Measurements from ENCODE around the gene TNFRSF11A. TPM values are rescaled to one million over a fixed set of nuclear protein-coding genes. Genes with fewer than 3 reads are reported as not detected.

TNFRSF11A gene
- total RNA-seq, 2 donors from 2014 or later, result 13.7 to 35.6 TPM

DNA sequence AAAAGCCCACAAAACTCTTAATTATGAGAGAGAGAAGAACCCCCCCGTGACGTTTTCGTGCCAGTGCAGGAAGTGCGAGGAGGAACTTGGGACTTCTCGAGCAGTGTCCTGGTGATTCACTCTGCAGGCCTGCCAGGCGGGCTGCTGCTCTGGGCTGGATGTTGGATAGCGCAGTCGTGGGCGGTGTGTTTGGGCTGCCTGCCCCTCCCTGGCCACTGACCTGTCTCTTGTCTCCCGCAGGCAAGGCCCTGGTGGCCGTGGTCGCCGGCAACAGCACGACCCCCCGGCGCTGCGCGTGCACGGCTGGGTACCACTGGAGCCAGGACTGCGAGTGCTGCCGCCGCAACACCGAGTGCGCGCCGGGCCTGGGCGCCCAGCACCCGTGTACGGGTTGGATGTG lies 29.0 kb downstream of the TNFRSF11A start:
- Mint-ChIP-seq H3K36me3 (ENCODE audit: low read depth) (peaks cover 25% of the 10 kb centered on the region), H3K4me3 (no peak overlapping the region), H3K4me1 (peaks cover 7% of the 10 kb centered on the region), H3K27ac (no peak overlapping the region), H3K27me3 (ENCODE audit: insufficient read depth) (no peaks in the 10 kb centered on the region), H3K9me3 (no peaks in the 10 kb centered on the region)
- no peak overlapping the region for H3K27ac ChIP-seq (ENCODE audit: low read depth, low read length)
- H3K9me3 ChIP-seq (ENCODE audit: control insufficient read depth, low read length), result no peaks in the 10 kb centered on the region
- no peak overlapping the region for H3K4me3 ChIP-seq (ENCODE audit: low read length)
- TF ChIP-seq, protein P1, sequence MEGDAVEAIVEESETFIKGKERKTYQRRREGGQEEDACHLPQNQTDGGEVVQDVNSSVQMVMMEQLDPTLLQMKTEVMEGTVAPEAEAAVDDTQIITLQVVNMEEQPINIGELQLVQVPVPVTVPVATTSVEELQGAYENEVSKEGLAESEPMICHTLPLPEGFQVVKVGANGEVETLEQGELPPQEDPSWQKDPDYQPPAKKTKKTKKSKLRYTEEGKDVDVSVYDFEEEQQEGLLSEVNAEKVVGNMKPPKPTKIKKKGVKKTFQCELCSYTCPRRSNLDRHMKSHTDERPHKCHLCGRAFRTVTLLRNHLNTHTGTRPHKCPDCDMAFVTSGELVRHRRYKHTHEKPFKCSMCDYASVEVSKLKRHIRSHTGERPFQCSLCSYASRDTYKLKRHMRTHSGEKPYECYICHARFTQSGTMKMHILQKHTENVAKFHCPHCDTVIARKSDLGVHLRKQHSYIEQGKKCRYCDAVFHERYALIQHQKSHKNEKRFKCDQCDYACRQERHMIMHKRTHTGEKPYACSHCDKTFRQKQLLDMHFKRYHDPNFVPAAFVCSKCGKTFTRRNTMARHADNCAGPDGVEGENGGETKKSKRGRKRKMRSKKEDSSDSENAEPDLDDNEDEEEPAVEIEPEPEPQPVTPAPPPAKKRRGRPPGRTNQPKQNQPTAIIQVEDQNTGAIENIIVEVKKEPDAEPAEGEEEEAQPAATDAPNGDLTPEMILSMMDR (conservative IDR thresholded peaks at IDR 0.05), result no peak
- DNase-seq, result no peak
- WGBS, 2 experiments (ENCODE audit: insufficient coverage in 1 of 2, insufficient read length in 1 of 2), result 95 to 96% methylated on average over 12 to 29 of the region's 29 CpGs
- H3K27me3 ChIP-seq (ENCODE audit: control insufficient read depth, insufficient read depth, low read length, poor library complexity, severe bottlenecking), result no peaks in the 10 kb centered on the region
- no peak overlapping the region for H3K9ac ChIP-seq (ENCODE audit: extremely low read depth, low read length, poor library complexity, severe bottlenecking)
- H3K4me1 ChIP-seq (ENCODE audit: control insufficient read depth, insufficient read depth, low read length), result no peaks in the 10 kb centered on the region
- H3K36me3 ChIP-seq (ENCODE audit: control insufficient read depth, insufficient read depth, low read length), result peaks cover 37% of the 10 kb centered on the region

DNA sequence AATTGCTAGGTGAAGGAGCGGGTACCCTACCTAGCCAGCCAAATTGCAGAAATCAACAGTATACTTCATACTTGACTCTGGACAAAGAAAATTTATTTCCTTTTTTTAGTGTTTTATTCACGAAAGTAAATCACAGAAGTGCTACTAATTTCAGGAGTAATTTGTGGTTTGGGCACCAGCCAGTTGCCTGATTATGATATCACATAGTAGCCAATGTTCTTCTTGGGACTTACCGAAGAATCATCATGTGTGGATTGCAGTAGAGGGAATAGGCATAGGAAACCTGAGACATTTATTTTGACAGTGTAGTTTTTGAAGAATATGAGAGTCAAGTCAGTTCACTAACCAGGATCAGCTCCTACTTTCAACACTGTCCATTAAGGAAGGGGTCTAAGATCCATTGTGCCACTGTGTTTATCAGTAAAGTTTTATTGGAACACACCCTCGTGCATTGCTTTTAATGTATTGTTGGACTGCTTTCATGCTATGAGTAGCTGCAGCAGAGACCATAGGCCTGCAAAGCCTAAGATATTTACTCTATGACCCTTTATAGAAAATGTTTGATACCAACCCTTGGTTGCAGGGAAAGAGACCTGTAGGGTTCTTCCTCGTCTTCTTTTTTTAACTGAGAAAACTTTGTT lies 32.1 kb downstream of the TNFRSF11A start:
- peaks cover 51% of the 10 kb centered on the region for H3K36me3 ChIP-seq (ENCODE audit: control insufficient read depth, insufficient read depth, low read length)
- TF ChIP-seq, protein P1 (conservative IDR thresholded peaks at IDR 0.05), result no peak
- H3K27me3 ChIP-seq (ENCODE audit: control insufficient read depth, insufficient read depth, low read length, poor library complexity, severe bottlenecking), result no peaks in the 10 kb centered on the region
- no peak overlapping the region for H3K9ac ChIP-seq (ENCODE audit: extremely low read depth, low read length, poor library complexity, severe bottlenecking)
- Mint-ChIP-seq H3K4me3 (no peak overlapping the region), H3K27me3 (ENCODE audit: insufficient read depth) (no peaks in the 10 kb centered on the region), H3K9me3 (no peaks in the 10 kb centered on the region), H3K4me1 (peaks cover 11% of the 10 kb centered on the region), H3K36me3 (ENCODE audit: low read depth) (peaks cover 44% of the 10 kb centered on the region), H3K27ac (peak overlapping the region; percentile 48)
- no peaks in the 10 kb centered on the region for H3K9me3 ChIP-seq (ENCODE audit: control insufficient read depth, low read length)
- H3K27ac ChIP-seq (ENCODE audit: low read depth, low read length), result no peak overlapping the region
- 89 to 91% methylated on average over 3 to 5 of the region's 5 CpGs for WGBS, 2 experiments (ENCODE audit: insufficient coverage in 1 of 2, insufficient read length in 1 of 2)
- no peak for DNase-seq
- no peaks in the 10 kb centered on the region for H3K4me1 ChIP-seq (ENCODE audit: control insufficient read depth, insufficient read depth, low read length)
- no peak overlapping the region for H3K4me3 ChIP-seq (ENCODE audit: low read length)

DNA sequence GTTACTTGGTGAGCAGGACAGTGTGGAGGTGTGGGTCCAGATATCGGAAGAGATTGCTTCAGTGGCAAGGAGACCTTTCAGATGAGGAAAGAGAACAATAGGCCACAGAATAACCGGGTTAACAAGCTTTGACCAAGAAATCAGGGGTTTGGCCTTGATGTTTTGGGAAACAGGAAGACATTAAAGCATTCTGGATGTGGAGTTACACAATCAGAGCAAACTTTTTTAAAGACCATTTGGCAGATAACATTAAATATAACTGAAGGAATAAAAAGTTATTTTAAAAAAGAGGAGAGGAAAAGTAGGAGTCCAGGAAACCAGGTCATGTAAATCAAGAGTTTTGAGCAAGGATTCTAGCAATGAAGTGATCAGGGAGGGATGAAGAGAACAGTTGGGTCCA lies 35.7 kb downstream of the TNFRSF11A start:
- no peak overlapping the region for H3K9ac ChIP-seq (ENCODE audit: extremely low read depth, low read length, poor library complexity, severe bottlenecking)
- H3K4me3 Mint-ChIP-seq, result no peak overlapping the region
- H3K4me3 ChIP-seq (ENCODE audit: low read length), result no peak overlapping the region
- H3K9me3 ChIP-seq (ENCODE audit: control insufficient read depth, low read length), result no peaks in the 10 kb centered on the region
- H3K4me1 ChIP-seq (ENCODE audit: control insufficient read depth, insufficient read depth, low read length), result no peaks in the 10 kb centered on the region
- TF ChIP-seq, protein P1 (conservative IDR thresholded peaks at IDR 0.05), result no peak
- peaks cover 11% of the 10 kb centered on the region for H3K4me1 Mint-ChIP-seq
- H3K9me3 Mint-ChIP-seq, result no peaks in the 10 kb centered on the region
- no peak overlapping the region for H3K27ac ChIP-seq (ENCODE audit: low read depth, low read length)
- WGBS, 2 experiments (ENCODE audit: insufficient coverage in 1 of 2, insufficient read length in 1 of 2), result 96 to 100% methylated on average over 2 of the region's 2 CpGs
- no peaks in the 10 kb centered on the region for H3K27me3 Mint-ChIP-seq (ENCODE audit: insufficient read depth)
- H3K27ac Mint-ChIP-seq, result no peak overlapping the region
- peaks cover 46% of the 10 kb centered on the region for H3K36me3 ChIP-seq (ENCODE audit: control insufficient read depth, insufficient read depth, low read length)
- DNase-seq, result no peak
- H3K27me3 ChIP-seq (ENCODE audit: control insufficient read depth, insufficient read depth, low read length, poor library complexity, severe bottlenecking), result no peaks in the 10 kb centered on the region
- H3K36me3 Mint-ChIP-seq (ENCODE audit: low read depth), result peaks cover 47% of the 10 kb centered on the region

Data from endodermal cell (in vitro differentiated cells).